Activated naive CD4-positive, alpha-beta T cell treated with anti-CD3 and anti-CD28 coated beads, Interleukin-2, amount 50 U/mL, for 24 hours (primary cell): ENCODE measurements around the gene AP3S1.

ENCODE experiments used
- H3K27ac Mint-ChIP-seq: one replicate; pipeline ENCODE4 v1.8.0; 2021; ENCODE audit warnings: mild to moderate bottlenecking, mixed read lengths
- H3K27me3 Mint-ChIP-seq: one replicate; pipeline ENCODE4 v1.8.0; 2021; ENCODE audit warnings: mixed read lengths
- H3K36me3 Mint-ChIP-seq: one replicate; pipeline ENCODE4 v1.8.0; 2021; ENCODE audit warnings: mixed read lengths
- H3K4me1 Mint-ChIP-seq: one replicate; pipeline ENCODE4 v1.8.0; 2021; ENCODE audit warnings: mixed read lengths
- H3K4me3 Mint-ChIP-seq: one replicate; pipeline ENCODE4 v1.8.0; 2021; ENCODE audit warnings: mild to moderate bottlenecking, mixed read lengths
- H3K9me3 Mint-ChIP-seq: one replicate; pipeline ENCODE4 v1.8.0; 2021; ENCODE audit warnings: mixed read lengths

AP3S1 gene

GRCh38 chr5:115934388-115934974 lies 92.7 kb downstream of the AP3S1 start:
- H3K27ac Mint-ChIP-seq = no peak overlapping the region
- H3K27me3 Mint-ChIP-seq = peaks cover 1% of the 10 kb centered on the region

GRCh38 chr5:115936031-115936430 lies 94.3 kb downstream of the AP3S1 start:
- no peak overlapping the region for H3K27ac Mint-ChIP-seq
- no peaks in the 10 kb centered on the region for H3K4me1 Mint-ChIP-seq
- H3K4me3 Mint-ChIP-seq = no peak overlapping the region
- no peaks in the 10 kb centered on the region for H3K36me3 Mint-ChIP-seq
- peaks cover 1% of the 10 kb centered on the region for H3K27me3 Mint-ChIP-seq
- H3K9me3 Mint-ChIP-seq = no peaks in the 10 kb centered on the region

More at GRCh38 chr5:115934388-115934974, 92.7 kb downstream of the AP3S1 start:
- H3K36me3 Mint-ChIP-seq = no peaks in the 10 kb centered on the region
- no peaks in the 10 kb centered on the region for H3K4me1 Mint-ChIP-seq
- no peak overlapping the region for H3K4me3 Mint-ChIP-seq
- no peaks in the 10 kb centered on the region for H3K9me3 Mint-ChIP-seq

GRCh38 chr5:115939059-115939458 lies 97.3 kb downstream of the AP3S1 start:
- Mint-ChIP-seq H3K9me3 (peaks cover 8% of the 10 kb centered on the region), H3K27ac (no peak overlapping the region), H3K36me3 (no peaks in the 10 kb centered on the region), H3K27me3 (peaks cover 8% of the 10 kb centered on the region), H3K4me1 (no peaks in the 10 kb centered on the region), H3K4me3 (no peak overlapping the region)

DNA sequence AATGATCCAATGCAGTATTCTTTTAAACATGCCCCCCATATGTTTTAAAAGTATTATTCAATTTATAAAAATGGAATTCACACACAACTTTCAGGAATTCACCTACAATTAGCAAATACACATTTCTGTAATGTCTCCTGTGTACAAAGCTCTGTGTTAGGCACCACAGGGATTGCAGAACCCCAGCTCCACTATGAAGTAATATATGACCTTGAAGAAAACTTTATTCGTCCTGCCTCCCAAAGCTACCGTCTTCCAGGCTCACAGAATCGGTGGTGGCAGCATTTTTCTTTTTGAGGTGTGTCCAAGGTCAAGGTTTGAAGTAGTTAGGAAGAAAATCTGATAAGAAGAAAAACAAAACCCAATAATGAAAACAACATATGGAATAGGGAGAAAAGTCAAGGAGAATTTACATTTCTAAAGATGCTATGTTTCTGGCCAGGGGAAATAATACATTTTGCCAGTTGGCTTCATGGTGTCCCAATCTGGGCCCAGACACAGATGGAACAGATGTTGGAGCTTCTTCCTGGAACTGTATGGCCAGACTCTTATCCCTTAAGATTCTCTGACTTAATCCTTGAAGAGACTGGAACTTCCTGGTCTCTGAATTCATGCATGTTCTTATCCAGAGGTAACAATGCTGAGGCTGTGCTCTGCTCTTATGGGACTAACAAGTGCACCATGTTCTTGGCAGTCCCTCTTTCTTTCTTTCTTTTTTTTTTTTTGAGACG lies 98.5 kb downstream of the AP3S1 start:
- H3K36me3 Mint-ChIP-seq = no peaks in the 10 kb centered on the region

DNA sequence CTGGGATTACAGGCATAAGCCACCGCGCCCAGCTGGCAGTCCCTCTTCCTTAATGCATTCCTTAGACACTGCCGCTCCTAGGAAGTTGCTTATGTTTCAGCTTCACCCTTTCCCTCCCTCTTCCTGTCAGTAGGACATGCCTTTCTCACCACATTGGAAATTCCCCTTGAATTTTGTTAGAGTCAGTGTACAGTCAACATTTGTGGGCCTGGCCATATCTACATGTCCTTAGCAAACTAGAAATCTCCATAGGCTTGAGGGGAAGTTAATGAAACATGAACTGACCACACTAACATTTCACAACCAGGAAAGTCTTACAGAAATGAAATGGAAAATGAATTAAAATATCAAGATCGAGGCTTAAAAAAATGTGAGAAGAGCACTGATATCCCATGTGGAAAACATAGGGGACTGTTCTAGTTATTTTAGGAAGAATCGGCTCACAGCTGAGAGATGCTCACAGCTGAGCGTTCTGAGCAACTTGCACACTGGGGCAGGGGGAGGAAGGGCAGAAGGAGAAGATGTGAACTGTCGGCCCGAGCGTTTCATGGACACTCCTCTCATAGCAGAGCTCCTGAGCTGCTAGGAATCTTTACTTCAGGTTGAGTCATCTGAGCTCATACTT lies 99.4 kb downstream of the AP3S1 start:
- H3K27ac Mint-ChIP-seq = no peak overlapping the region
- no peak overlapping the region for H3K4me3 Mint-ChIP-seq
- H3K36me3 Mint-ChIP-seq = no peaks in the 10 kb centered on the region
- H3K9me3 Mint-ChIP-seq = peaks cover 8% of the 10 kb centered on the region
- peaks cover 7% of the 10 kb centered on the region for H3K27me3 Mint-ChIP-seq
- H3K4me1 Mint-ChIP-seq = no peaks in the 10 kb centered on the region

More for the DNA sequence above, 98.5 kb downstream of the AP3S1 start:
- H3K27ac Mint-ChIP-seq = no peak overlapping the region
- peaks cover 8% of the 10 kb centered on the region for H3K27me3 Mint-ChIP-seq
- H3K4me3 Mint-ChIP-seq = no peak overlapping the region
- H3K9me3 Mint-ChIP-seq = peaks cover 8% of the 10 kb centered on the region
- no peaks in the 10 kb centered on the region for H3K4me1 Mint-ChIP-seq

DNA sequence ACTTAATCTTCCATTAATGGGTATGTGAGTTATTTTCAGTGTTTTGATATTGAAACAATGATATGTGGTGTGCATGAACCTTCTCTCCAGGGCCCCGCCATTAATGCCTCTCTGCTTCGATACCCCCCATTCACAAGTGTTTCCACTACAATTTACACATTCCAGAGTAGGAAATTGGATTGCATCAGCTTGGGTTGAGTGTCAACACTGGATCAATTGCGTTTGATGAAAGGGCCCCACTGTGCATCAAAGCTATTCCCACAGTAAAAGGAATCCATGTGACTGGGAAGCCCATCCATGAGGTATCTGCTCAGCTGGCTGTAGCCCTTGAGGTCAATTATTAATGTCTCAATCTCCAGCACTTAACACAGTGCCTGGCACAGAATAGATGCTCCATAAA lies 102.8 kb downstream of the AP3S1 start:
- Mint-ChIP-seq H3K9me3 (peaks cover 8% of the 10 kb centered on the region), H3K27me3 (peaks cover 7% of the 10 kb centered on the region), H3K27ac (no peak overlapping the region), H3K36me3 (no peaks in the 10 kb centered on the region), H3K4me1 (no peaks in the 10 kb centered on the region), H3K4me3 (no peak overlapping the region)

DNA sequence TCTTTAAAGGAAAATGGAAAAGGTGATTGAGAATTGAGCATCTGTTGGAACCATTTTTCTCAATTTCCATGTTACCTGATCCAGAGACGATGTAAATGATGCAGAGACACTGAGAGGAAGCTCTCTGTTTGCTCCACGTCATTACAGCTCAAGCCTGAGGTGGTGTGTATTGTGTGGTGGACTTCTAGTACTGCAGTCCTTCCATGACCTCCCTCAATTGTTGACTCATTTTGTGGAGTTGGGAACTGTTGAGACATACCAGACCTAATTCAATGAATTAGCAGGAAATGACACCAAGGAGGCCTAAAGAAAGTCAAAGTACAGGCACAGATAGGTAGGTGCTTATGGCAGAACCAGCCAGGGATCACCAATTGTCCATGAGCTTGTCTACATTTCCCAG lies 104.9 kb downstream of the AP3S1 start:
- H3K27ac Mint-ChIP-seq = no peak overlapping the region
- no peaks in the 10 kb centered on the region for H3K4me1 Mint-ChIP-seq
- peaks cover 10% of the 10 kb centered on the region for H3K27me3 Mint-ChIP-seq
- no peaks in the 10 kb centered on the region for H3K36me3 Mint-ChIP-seq
- no peak overlapping the region for H3K4me3 Mint-ChIP-seq
- peaks cover 8% of the 10 kb centered on the region for H3K9me3 Mint-ChIP-seq

GRCh38 chr5:115947260-115947659 lies 105.5 kb downstream of the AP3S1 start:
- Mint-ChIP-seq H3K36me3 (no peaks in the 10 kb centered on the region), H3K27ac (no peak overlapping the region), H3K9me3 (peaks cover 3% of the 10 kb centered on the region), H3K4me1 (no peaks in the 10 kb centered on the region), H3K4me3 (no peak overlapping the region), H3K27me3 (peaks cover 12% of the 10 kb centered on the region)

- H3K27me3 Mint-ChIP-seq = peaks cover 12% of the 10 kb centered on the region
- H3K4me3 Mint-ChIP-seq = no peak overlapping the region
- H3K27ac Mint-ChIP-seq = no peak overlapping the region
- H3K36me3 Mint-ChIP-seq = no peaks in the 10 kb centered on the region
- H3K4me1 Mint-ChIP-seq = no peaks in the 10 kb centered on the region
- H3K9me3 Mint-ChIP-seq = no peaks in the 10 kb centered on the region
Observed at GRCh38 chr5:115948091-115948534, 106.4 kb downstream of the AP3S1 start.

DNA sequence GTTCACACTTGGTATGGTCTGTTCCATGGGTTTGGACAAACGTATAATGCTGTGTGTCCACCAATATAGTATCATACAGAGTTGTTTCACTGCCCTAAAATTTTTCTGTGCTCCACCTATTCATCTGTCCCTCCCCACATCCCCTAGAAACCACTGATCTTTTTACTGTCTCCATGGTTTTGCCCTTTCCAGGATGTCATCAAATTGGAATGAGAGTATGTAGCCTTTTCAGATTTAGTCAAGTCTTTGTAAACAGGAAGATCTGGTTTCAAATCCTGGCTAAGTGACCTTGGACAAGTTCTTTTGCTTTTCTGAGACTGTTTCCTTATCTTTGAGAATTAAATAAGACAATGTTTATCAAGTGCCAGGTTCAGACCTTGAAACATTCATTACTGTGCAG lies 107.4 kb downstream of the AP3S1 start:
- Mint-ChIP-seq H3K27me3 (peaks cover 9% of the 10 kb centered on the region), H3K36me3 (no peaks in the 10 kb centered on the region), H3K9me3 (no peaks in the 10 kb centered on the region), H3K4me3 (no peak overlapping the region), H3K27ac (no peak overlapping the region), H3K4me1 (no peaks in the 10 kb centered on the region)

DNA sequence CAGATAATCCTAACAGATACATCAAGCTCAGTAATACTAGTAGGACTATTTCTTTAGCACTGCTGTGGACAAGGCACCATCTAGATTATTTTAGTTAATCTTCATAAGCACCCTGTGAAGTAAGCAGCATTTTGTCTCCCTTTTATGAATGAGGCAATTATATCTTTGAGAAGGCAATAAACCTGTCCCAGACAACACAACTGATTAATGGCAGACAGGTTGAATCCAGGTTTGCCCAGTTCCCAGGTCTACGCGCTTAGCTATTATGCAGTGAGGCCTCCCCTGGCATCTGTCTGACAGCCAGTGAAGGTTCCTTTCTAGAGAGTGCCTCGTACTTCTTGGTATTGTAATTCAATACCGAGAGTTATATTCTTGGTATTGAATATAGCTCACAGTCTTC lies 110.9 kb downstream of the AP3S1 start:
- H3K36me3 Mint-ChIP-seq = no peaks in the 10 kb centered on the region
- peaks cover 9% of the 10 kb centered on the region for H3K27me3 Mint-ChIP-seq
- no peak overlapping the region for H3K4me3 Mint-ChIP-seq
- H3K9me3 Mint-ChIP-seq = no peaks in the 10 kb centered on the region
- H3K27ac Mint-ChIP-seq = no peak overlapping the region
- no peaks in the 10 kb centered on the region for H3K4me1 Mint-ChIP-seq

GRCh38 chr5:115954144-115954543 lies 112.4 kb downstream of the AP3S1 start:
- H3K4me1 Mint-ChIP-seq = no peaks in the 10 kb centered on the region
- no peak overlapping the region for H3K27ac Mint-ChIP-seq
- peaks cover 19% of the 10 kb centered on the region for H3K27me3 Mint-ChIP-seq
- H3K4me3 Mint-ChIP-seq = no peak overlapping the region
- H3K9me3 Mint-ChIP-seq = no peaks in the 10 kb centered on the region
- H3K36me3 Mint-ChIP-seq = no peaks in the 10 kb centered on the region

GRCh38 chr5:115956957-115957356 lies 115.2 kb downstream of the AP3S1 start:
- no peak overlapping the region for H3K27ac Mint-ChIP-seq
- H3K27me3 Mint-ChIP-seq = peaks cover 29% of the 10 kb centered on the region
- H3K36me3 Mint-ChIP-seq = no peaks in the 10 kb centered on the region
- no peak overlapping the region for H3K4me3 Mint-ChIP-seq
- H3K4me1 Mint-ChIP-seq = peaks cover 8% of the 10 kb centered on the region
- no peaks in the 10 kb centered on the region for H3K9me3 Mint-ChIP-seq

DNA sequence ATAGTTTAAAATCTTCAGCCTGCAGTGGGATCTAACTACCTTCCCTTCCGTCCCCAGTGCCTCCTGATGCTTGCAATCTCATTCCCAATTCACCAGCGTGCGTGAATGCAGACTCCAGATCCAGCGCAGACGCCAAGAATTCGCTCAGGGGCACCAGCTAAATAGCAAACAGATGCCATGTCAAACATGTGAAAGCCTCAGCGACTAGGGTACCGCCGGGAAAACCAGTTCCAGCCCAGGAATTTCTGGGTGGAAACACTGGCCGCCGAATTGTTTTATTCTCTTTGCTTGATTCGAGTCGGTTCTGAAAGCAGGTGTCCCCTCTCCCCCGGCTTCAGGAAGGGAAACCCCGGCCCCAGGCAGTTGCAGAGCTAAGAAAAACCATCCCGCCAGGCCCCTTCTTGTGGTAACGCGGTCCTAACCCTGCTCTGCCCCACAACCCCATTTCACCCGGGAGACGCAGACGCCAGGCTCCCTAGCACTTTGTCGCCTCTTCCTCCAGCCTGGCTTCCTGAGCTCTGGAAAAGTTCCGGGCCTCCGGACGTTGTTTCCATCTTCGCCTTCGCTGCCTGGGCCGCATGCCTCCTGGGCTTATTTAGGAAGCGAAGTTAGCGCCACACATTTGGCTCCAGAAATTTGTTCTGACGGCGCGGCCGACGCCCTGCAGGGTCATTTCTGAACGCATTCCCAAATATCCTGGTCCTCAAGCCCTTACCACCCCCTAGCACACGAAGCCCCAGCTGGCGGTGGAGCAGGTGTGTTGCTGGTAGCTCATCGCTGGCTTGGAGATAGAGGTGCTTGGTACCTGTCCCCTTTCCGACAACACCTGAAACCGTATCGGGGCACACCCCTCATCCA lies 119.9 kb downstream of the AP3S1 start:
- H3K27ac Mint-ChIP-seq = no peak overlapping the region
- no peak overlapping the region for H3K4me3 Mint-ChIP-seq
- H3K27me3 Mint-ChIP-seq = peaks cover 45% of the 10 kb centered on the region
- H3K9me3 Mint-ChIP-seq = no peaks in the 10 kb centered on the region
- H3K4me1 Mint-ChIP-seq = peaks cover 13% of the 10 kb centered on the region
- no peaks in the 10 kb centered on the region for H3K36me3 Mint-ChIP-seq

DNA sequence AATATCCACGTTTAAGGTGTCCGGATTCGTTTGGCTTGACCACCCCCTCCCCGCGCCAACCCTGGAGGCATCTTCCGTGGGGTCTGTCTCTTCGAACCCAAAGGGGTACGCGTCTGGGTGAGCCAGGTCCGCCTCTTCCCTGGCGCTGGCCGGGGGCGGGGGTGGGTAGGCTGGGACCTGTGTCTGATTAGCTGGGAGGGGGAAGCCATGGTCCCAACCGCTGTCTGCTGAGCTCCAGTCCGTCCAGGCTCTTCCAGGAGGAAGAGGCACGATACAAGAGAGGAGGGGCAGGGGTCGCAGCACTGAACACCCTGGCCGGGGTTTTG lies 120.5 kb downstream of the AP3S1 start, which contains the start of gene LVRN:
Gene LVRN (plus strand): TSS at position 237 of the 326 bp plus-strand sequence. CDS start 143 bp downstream, outside the sequence.
- Mint-ChIP-seq H3K4me3 (no peak within 1 kb of the TSS), H3K36me3 (no peaks in the 10 kb centered on the region), H3K9me3 (no peaks in the 10 kb centered on the region), H3K4me1 (peaks cover 13% of the 10 kb centered on the region), H3K27ac (no peak within 1 kb of the TSS), H3K27me3 (peaks cover 45% of the 10 kb centered on the region)
